ENCODE data around the gene WDR82.
A peak's percentile ranks its signal among the peaks of the same experiment; 100 is the strongest.
"Not testable (repeated sequence)": the region's sequence is repeated elsewhere in the genome, so short reads cannot be mapped to it uniquely, and the experiment has no call there.

The WDR82 gene

DNA sequence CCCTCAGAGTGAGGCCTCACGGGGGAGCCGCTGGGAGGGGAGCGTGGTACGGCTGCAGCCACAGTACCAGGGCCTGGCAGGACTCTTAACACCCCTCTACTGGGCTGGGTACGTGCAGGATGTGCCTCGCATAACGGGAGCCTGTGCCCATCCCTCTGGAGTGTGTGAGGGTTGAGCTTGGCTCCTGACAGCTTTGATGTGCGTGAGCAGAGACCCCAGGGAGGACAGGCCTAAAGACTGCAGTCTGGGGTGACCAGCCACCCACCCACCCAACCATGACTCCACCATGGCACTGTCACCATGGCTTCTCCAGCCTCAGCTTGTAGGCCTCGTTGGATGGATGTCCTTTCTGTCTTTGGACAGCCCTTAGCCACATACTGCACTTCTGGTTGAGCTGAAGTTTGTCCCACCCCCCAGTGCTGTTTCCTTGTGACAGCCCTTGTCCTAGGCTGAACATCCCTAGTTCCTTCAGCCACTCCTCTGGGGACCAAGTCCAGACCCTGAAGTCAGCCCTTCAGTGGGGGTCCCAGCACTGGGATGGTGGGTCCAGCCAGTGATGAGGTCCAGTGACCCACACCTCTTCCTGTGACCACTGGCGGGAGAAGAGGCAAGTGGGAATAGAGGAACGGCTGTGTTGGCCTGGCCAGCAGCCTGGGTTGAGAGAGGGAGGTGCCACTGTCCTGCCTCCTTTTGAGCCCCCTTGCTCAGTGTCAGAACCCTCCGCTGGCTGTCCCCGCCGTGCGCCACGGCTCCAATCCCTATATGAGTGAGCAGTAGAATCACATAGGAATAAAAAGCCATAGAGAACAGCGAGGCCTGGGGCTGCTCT, 15.3 kb upstream of the WDR82 start:
- TF ChIP-seq POLR2AphosphoS5 (IDR thresholded peaks at IDR 0.05; ENCODE audit: low read depth, low read length) (0 out of 2 replicates have a peak, but pooled peaks have one; percentile 21), TAF1 (IDR thresholded peaks at IDR 0.05; ENCODE audit: borderline replicate concordance, low read depth, low read length) (no peak)
- no peak for FAIRE-seq
- DNase-seq (ENCODE audit: insufficient read length): no peak

DNA sequence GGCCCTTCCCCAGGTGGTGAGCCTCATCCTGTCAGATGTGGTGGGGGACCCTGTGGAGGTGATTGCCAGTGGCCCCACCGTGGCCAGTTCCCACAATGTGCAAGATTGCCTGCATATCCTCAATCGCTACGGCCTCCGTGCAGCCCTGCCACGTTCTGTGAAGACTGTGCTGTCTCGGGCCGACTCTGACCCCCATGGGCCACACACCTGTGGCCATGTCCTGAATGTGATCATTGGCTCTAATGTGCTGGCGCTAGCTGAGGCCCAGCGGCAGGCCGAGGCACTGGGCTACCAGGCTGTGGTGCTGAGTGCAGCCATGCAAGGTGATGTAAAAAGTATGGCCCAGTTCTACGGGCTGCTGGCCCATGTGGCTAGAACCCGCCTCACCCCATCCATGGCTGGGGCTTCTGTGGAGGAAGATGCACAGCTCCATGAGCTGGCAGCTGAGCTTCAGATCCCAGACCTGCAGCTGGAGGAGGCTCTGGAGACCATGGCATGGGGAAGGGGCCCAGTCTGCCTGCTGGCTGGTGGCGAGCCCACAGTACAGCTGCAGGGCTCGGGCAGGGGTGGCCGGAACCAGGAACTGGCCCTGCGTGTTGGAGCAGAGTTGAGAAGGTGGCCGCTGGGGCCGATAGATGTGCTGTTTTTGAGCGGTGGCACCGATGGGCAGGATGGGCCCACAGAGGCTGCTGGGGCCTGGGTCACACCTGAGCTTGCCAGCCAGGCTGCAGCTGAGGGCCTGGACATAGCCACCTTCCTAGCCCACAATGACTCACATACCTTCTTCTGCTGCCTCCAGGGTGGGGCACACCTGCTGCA, 14.0 kb upstream of the WDR82 start:
- no peak for FAIRE-seq
- DNase-seq (ENCODE audit: insufficient read length): no peak
- TF ChIP-seq POLR2A (IDR thresholded peaks at IDR 0.05; ENCODE audit: low read depth, low read length): no peak
- no peak for TF ChIP-seq TAF1 (IDR thresholded peaks at IDR 0.05; ENCODE audit: borderline replicate concordance, low read depth, low read length)
- no peak for TF ChIP-seq POLR2AphosphoS5 (IDR thresholded peaks at IDR 0.05; ENCODE audit: low read depth, low read length)

DNA sequence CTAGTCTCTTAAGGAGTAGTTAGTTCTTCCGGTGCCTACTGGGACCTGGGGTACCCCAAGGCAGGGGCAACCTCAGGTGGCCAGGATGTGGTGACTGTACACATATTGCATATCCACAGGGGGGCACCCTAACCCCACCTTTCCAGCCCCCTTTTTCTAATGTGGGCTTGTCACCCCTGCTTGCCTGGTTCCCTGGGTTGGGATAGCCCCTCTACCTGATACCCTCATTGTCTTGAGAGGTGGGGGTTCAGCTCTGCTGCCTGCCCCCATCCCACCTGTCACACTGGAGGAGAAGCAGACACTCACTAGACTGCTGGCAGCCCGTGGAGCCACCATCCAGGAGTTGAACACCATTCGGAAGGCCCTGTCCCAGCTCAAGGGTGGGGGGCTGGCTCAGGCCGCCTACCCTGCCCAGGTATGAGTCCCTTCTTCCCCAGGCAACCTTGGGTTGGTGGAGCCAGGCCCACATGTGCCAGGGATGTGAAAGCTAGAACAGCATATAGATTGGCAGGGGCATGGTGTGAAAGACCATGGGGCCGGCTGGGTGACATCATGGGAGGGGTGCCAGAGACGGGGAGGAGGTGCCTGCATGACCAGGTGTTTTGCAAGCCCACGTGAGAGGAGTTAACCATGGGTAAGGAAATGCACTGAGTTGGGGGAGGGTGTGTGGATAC, 13.2 kb upstream of the WDR82 start:
- TF ChIP-seq POLR2AphosphoS5 (IDR thresholded peaks at IDR 0.05; ENCODE audit: low read depth, low read length): no peak
- TF ChIP-seq POLR2A (IDR thresholded peaks at IDR 0.05; ENCODE audit: low read depth, low read length): no peak
- no peak for TF ChIP-seq TAF1 (IDR thresholded peaks at IDR 0.05; ENCODE audit: borderline replicate concordance, low read depth, low read length)
- peak; percentile 62 for FAIRE-seq
- peak; percentile 68 for DNase-seq (ENCODE audit: insufficient read length)

DNA sequence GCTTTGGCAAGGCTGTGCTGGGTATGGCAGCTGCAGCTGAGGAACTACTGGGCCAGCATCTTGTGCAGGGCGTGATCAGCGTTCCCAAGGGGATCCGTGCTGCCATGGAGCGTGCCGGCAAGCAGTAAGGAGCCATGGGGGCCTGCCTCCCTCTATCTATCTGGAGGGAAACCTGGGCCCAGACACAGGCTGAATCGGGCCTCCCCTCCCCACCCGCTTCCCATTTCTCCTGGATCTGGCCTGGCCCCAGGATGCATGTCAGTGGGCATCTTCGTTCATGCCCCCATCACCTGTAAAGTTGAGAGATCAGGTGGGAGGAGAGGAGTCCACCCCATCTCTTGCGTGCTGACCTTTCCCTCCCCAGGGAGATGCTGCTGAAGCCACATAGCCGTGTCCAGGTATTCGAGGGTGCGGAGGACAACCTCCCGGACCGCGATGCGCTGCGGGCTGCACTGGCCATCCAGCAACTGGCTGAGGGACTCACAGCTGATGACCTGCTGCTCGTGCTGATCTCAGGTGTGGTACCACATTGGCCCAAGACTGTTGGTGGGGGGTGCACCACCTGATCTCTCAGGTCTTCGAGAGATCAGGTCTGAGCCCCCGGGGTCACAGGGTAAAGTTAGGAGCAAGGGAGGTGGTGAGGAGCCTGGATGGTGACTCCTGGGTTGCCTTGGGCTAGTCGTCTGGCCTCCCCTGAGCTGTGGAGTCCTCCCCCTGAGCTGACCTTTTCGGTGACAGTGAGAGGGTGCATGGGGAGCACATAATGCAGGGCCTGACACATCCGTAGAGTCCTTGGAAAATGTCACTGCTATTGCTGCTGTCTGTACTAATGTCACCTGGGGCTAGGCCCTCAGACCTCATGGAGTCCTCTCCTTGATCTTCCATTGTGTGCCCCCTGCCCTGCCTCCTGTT, 12.4 kb upstream of the WDR82 start:
- FAIRE-seq: no peak
- no peak for TF ChIP-seq POLR2A (IDR thresholded peaks at IDR 0.05; ENCODE audit: low read depth, low read length)
- TF ChIP-seq TAF1 (IDR thresholded peaks at IDR 0.05; ENCODE audit: borderline replicate concordance, low read depth, low read length): no peak
- TF ChIP-seq POLR2AphosphoS5 (IDR thresholded peaks at IDR 0.05; ENCODE audit: low read depth, low read length): no peak
- no peak for DNase-seq (ENCODE audit: insufficient read length)

DNA sequence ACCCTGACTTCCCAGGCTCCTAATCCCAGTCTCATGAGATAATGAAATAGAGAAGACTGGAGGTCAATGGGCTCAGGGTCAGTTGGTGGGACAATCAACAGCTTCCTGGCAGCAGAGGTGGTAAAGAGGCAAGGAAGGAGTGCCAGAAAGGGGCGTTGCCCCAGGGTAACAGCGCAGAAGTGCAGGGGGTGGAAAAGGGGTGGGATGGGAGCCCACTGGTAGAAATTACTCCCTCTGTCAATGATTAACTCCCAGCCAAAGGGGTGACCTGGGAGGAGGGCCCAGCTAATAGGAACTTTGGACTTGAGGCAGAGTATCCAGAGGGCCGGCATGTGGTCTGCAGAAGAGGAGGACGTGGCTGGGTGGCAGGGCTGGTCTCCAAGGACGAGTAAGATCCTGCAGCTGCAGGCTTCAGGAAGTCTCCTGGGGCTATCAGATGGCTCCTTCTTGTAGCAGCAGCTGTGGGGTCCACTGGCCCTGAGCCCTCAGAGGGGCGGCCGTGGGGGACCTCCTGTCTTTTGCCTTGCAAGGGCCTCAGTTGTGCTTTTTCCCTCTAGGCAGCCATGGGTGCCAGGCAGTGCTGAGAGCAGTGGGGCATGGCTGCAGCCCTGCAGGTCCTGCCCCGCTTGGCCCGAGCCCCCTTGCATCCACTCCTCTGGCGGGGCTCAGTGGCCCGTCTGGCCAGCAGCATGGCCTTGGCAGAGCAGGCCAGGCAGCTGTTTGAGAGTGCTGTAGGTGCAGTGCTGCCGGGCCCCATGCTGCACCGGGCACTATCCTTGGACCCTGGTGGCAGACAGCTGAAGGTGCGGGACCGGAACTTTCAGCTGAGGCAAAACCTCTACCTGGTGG, 11.5 kb upstream of the WDR82 start:
- no peak for TF ChIP-seq TAF1 (IDR thresholded peaks at IDR 0.05; ENCODE audit: borderline replicate concordance, low read depth, low read length)
- no peak for TF ChIP-seq POLR2AphosphoS5 (IDR thresholded peaks at IDR 0.05; ENCODE audit: low read depth, low read length)
- no peak for TF ChIP-seq POLR2A (IDR thresholded peaks at IDR 0.05; ENCODE audit: low read depth, low read length)
- no peak for DNase-seq (ENCODE audit: insufficient read length)
- FAIRE-seq: no peak

DNA sequence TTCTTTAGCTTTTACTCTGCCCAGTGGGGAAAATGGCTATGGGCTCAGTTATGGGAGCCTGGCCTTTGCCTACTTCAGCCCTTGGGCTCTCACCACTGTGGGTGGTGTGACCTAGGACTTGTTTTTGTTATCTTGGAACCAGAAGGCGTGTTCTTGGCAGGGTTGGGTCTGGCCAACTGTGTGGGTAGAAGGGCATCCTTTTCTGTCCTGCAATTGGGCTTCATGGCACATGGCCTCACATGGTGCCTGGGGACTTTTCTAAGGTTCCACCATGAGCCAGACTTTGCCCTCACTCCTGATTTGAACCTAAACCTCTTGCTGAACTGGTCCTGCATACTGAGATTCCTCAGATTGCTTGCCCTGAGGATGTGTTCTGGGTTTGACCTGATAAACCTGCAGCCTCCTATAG, 10.9 kb upstream of the WDR82 start:
- FAIRE-seq (no peak), DNase-seq (ENCODE audit: insufficient read length) (no peak)

DNA sequence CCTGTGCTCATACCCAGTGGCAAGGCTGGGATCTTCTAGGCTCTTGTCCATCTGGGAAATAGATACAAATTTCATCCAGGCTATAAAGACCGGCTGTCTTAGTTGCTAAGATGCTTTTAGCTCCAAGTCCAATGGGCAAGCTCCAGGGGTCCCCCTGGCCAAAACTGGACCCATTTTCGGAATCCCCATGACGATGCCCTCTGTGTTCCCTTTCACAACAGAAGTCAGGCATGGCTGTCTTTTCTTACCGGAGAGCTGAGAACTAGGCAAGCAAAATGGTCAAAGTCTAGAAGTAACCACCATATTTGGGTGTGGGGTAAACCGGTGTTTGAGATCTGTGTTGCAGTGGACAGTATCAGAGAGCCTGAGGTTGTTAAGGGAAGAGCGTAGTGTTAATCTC, 10.2 kb upstream of the WDR82 start:
- TF ChIP-seq POLR2AphosphoS5 (IDR thresholded peaks at IDR 0.05; ENCODE audit: low read depth, low read length) (no peak), TAF1 (IDR thresholded peaks at IDR 0.05; ENCODE audit: borderline replicate concordance, low read depth, low read length) (no peak), POLR2A (IDR thresholded peaks at IDR 0.05; ENCODE audit: low read depth, low read length) (no peak)
- no peak for DNase-seq (ENCODE audit: insufficient read length)
- FAIRE-seq: no peak

More for the DNA sequence above, 10.9 kb upstream of the WDR82 start:
- TF ChIP-seq POLR2AphosphoS5 (IDR thresholded peaks at IDR 0.05; ENCODE audit: low read depth, low read length) (no peak), TAF1 (IDR thresholded peaks at IDR 0.05; ENCODE audit: borderline replicate concordance, low read depth, low read length) (no peak), POLR2A (IDR thresholded peaks at IDR 0.05; ENCODE audit: low read depth, low read length) (no peak)

DNA sequence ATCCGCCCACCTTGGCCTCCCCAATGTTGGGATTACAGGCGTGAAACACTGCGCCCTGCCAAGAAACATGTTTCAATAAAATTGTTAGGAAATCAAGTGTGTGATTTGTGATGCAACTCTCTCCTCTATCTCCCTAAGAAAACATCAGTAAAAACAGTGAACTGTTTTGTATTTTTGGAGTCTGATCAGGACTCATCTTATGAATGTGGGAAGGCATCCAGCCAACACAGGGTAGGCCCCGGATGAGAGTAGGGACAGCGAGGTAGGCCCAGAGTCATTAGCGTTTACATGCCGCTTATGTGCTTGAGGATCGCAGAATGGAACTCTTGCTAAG, 8.3 kb upstream of the WDR82 start:
- no peak for DNase-seq (ENCODE audit: insufficient read length)
- no peak for TF ChIP-seq TAF1 (IDR thresholded peaks at IDR 0.05; ENCODE audit: borderline replicate concordance, low read depth, low read length)
- TF ChIP-seq POLR2A (IDR thresholded peaks at IDR 0.05; ENCODE audit: low read depth, low read length): no peak
- FAIRE-seq: no peak

DNA sequence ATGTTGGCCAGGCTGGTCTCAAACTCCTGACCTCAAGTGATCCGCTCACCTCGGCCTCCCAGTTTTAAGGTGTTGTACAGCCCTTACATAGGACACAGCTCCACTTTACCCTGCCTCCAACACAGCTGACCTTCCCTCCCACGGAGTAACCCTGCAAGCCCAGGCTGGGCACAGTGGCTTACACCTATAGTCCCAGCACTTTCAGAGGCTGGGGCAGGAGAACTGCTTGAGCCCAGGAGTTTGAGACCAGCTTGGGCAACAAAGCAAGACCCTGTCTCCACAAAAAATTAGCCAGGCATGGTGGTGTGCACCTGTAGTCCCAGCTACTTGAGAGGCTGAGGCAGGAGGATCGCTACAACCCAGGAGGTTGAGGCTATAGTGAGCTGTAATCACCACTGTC, 5.6 kb upstream of the WDR82 start:
- FAIRE-seq; DNase-seq (ENCODE audit: insufficient read length): not testable (repeated sequence)

DNA sequence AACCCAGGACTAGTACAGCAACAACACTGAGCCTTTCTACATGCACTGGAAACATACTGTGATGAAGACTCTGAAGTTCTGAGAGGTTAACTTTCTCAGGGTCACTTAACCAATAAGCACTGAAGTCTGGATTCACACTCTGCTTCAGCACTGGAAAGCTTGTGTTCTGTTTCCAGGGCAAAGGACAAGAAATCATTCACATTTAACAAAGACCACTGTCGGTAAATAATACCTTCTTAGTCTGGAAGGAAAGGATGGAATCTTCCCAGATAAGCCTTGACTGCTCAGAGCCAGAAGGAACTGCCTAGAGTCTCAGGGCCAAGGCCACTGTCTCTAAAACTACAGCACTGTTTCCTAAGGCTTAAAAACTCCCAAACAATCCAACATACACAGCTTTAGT, 4.9 kb upstream of the WDR82 start:
- FAIRE-seq: no peak
- DNase-seq (ENCODE audit: insufficient read length): no peak
- TF ChIP-seq TAF1 (IDR thresholded peaks at IDR 0.05; ENCODE audit: borderline replicate concordance, low read depth, low read length): no peak
- TF ChIP-seq POLR2AphosphoS5 (IDR thresholded peaks at IDR 0.05; ENCODE audit: low read depth, low read length): no peak

Data from GM12892 (cell line).